ENCODE data around the gene KPNB1. TPM values are rescaled to one million over a fixed set of nuclear protein-coding genes. Genes with fewer than 3 reads are reported as not detected.

The KPNB1 gene
- polyA plus RNA-seq, 2 of the 4 experiments (the other 2 are of a cell fraction), result 315 to 358 TPM

DNA sequence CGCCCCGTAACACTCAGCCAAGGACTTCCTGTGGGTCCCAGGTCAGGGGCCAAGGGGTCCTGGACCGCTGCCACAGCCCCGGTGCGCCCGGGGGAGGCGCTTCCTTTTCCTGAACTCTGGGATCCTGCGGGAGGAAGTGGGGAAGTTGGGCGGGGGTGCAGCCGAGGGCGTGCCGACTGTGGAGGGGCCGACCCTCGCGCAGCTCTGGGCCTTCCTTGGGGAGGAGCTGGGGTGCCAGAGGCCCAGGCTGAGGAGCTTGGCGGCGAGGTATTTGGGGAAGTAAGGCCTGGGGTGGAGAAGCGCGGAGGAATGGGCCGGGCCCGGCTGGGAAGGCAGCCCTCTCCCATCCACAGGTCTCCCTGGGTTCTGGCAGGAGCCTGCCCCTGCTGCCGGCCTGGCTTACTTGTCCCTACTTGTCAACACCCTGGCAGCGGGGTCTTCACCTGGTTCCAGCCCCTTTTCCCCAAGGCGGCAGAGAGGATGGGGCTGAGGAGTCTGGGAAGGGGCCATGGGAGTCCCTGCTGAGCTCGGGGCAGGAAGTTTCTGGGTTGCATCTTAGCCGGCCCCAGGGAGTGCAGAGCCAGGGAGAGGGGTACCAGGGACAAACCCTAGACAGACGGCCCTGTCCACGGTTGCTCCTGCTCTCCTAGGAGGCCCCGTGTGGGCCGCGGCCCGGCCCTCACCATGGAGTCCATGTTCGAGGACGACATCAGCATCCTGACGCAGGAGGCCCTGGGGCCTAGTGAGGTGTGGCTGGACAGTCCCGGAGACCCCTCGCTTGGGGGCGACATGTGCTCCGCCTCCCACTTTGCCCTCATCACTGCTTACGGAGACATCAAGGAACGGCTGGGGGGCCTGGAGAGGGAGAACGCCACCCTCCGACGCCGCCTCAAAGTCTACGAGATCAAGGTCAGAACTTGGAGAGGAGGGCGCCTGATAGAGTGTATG, 46.0 kb downstream of the KPNB1 start:
- no peak for FAIRE-seq
- CTCF ChIA-PET, result interaction anchor here (1.0 to 7.3 kb wide), 5 partner anchors 9 to 106 kb away, joined by 3 to 130 read pairs (median 20); no protein-coding TSS in a partner anchor
- H3K4me3 ChIP-seq, result no peak overlapping the region
- no peak for TF ChIP-seq GATA3 (IDR thresholded peaks at IDR 0.05; ENCODE audit: borderline replicate concordance)
- TF ChIP-seq RARB (CRISPR knock-in tag; IDR thresholded peaks at IDR 0.05), result no peak
- TF ChIP-seq MYC (IDR thresholded peaks at IDR 0.05; ENCODE audit: borderline replicate concordance, low read length), result no peak
- TF ChIP-seq USF2 (IDR thresholded peaks at IDR 0.05), result no peak
- TF ChIP-seq HDAC2 (IDR thresholded peaks at IDR 0.05), result no peak
- TF ChIP-seq BHLHE40 (IDR thresholded peaks at IDR 0.05; ENCODE audit: low read depth, low read length), result no peak
- no peak for TF ChIP-seq SMC3 (IDR thresholded peaks at IDR 0.05)
- no peak for TF ChIP-seq HOXB13 (CRISPR knock-in tag; IDR thresholded peaks at IDR 0.05; ENCODE audit: low read depth)
- TF ChIP-seq NPAS2 (CRISPR knock-in tag; IDR thresholded peaks at IDR 0.05; ENCODE audit: borderline replicate concordance), result no peak
- no peak for TF ChIP-seq TP53 (CRISPR knock-in tag; IDR thresholded peaks at IDR 0.05)
- no peak overlapping the region for H3K27ac ChIP-seq
- POLR2A ChIA-PET, result interaction anchor here (0.7 kb wide), 1 partner anchor 12 kb away, joined by 3 read pairs; no protein-coding TSS in a partner anchor
- H3K4me2 ChIP-seq, result no peak overlapping the region
- no peaks in the 10 kb centered on the region for H3K9me3 ChIP-seq
- WGBS (ENCODE audit: missing lambda C conversion rate), result 97% methylated on average over 45 of the region's 47 CpGs
- no peak for DNase-seq (ENCODE audit: low read depth in 1 of 2, low spot score in 1 of 2)
- no peak for ATAC-seq
- H3K4me1 ChIP-seq, result peaks cover 13% of the 10 kb centered on the region

- no peak overlapping the region for H3K4me2 ChIP-seq
- no peak overlapping the region for H3K27ac ChIP-seq
- POLR2A ChIA-PET, result no interaction called here
- CTCF ChIA-PET, result interaction anchor here (0.9 to 7.3 kb wide), 23 partner anchors 9 to 208 kb away, joined by 3 to 130 read pairs (median 6); partner anchors contain the start of gene TBX21
- no peaks in the 10 kb centered on the region for H3K9me3 ChIP-seq
- TF ChIP-seq CEBPB (IDR thresholded peaks at IDR 0.05) (no peak), HDAC2 (IDR thresholded peaks at IDR 0.05) (no peak), FOSB (CRISPR knock-in tag; IDR thresholded peaks at IDR 0.05) (no peak), KDM5A (IDR thresholded peaks at IDR 0.05) (no peak), ZFP36 (IDR thresholded peaks at IDR 0.05; ENCODE audit: borderline replicate concordance, partially characterized antibody) (peak; percentile 21)
- H3K4me1 ChIP-seq, result peaks cover 13% of the 10 kb centered on the region
- FAIRE-seq, result no peak
- no peak overlapping the region for H3K4me3 ChIP-seq
- no peak for DNase-seq (ENCODE audit: low read depth in 1 of 2, low spot score in 1 of 2)
- 77% methylated on average over 11 of the region's 11 CpGs for WGBS (ENCODE audit: missing lambda C conversion rate)
- 0 out of 6 replicates have a peak, but pooled peaks of 1 of the 2 experiments have one; percentile 2 for ATAC-seq
Measured at GRCh38 chr17:47696717-47697642, 47.3 kb downstream of the KPNB1 start.

DNA sequence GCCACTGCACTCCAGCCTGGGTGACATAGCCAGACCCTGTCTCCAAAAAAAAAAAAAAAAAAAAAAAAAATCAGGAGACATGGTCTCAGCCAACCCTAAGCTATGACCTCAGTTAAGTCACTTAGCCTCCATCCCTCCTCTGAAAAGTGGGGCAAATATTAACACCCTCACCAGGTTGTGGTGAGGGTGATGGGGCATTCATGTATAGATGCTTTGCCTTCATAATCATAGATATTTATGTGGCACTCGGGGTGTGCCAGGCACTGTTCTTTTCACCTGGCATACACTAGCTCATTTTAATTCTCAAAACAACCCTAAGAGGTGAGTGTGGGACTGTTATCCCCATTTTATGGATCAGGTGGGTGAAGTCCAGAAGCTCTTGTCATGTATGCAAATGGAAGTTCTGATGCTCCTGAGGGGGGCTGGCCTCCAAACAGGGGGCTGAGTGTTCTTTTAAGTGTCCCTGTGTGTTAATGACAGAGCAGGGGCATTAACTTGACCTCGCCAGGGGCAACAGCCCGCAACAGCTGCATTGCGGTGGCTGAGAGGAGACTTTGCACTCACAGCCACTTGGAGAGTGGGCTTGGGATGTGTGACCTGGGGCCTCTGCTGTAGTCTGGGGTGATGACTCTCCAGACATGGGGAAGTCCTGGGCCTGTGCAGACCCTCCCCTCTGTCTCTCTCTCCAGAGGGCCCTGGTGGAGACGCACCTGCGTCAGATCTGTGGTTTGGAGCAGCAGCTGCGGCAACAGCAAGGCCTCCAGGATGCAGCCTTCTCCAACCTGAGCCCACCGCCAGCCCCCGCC, 48.4 kb downstream of the KPNB1 start:
- TF ChIP-seq ZSCAN20 (CRISPR knock-in tag; IDR thresholded peaks at IDR 0.05), result no peak
- TF ChIP-seq MAX (IDR thresholded peaks at IDR 0.05), result no peak
- TF ChIP-seq ATOH8 (CRISPR knock-in tag; IDR thresholded peaks at IDR 0.05; ENCODE audit: low read depth), result no peak
- no peak for TF ChIP-seq KDM1A (IDR thresholded peaks at IDR 0.05; ENCODE audit: low read depth)
- TF ChIP-seq MAZ (IDR thresholded peaks at IDR 0.05; ENCODE audit: borderline replicate concordance, low read depth, low read length), result no peak
- TF ChIP-seq BHLHE40 (IDR thresholded peaks at IDR 0.05; ENCODE audit: low read depth, low read length), result no peak
- TF ChIP-seq GATA3 (IDR thresholded peaks at IDR 0.05; ENCODE audit: borderline replicate concordance), result no peak
- no peak for TF ChIP-seq NPAS2 (CRISPR knock-in tag; IDR thresholded peaks at IDR 0.05; ENCODE audit: borderline replicate concordance)
- TF ChIP-seq TP53 (CRISPR knock-in tag; IDR thresholded peaks at IDR 0.05), result no peak
- TF ChIP-seq EHMT2 (IDR thresholded peaks at IDR 0.05; ENCODE audit: low read depth), result no peak
- TF ChIP-seq PHF8 (IDR thresholded peaks at IDR 0.05; ENCODE audit: borderline replicate concordance, low read depth), result no peak
- no peak for TF ChIP-seq POLR2AphosphoS2 (conservative IDR thresholded peaks at IDR 0.05; ENCODE audit: low read length)
- no peak for TF ChIP-seq CEBPB (IDR thresholded peaks at IDR 0.05)
- no peak for TF ChIP-seq CBX2 (IDR thresholded peaks at IDR 0.05; ENCODE audit: borderline replicate concordance, low read depth)
- Histone ChIP-seq H3K4me3 (no peak overlapping the region), H3K9me3 (no peaks in the 10 kb centered on the region), H3K4me1 (peaks cover 8% of the 10 kb centered on the region), H3K27ac (no peak overlapping the region), H3K4me2 (no peak overlapping the region)
- ATAC-seq (no peak), DNase-seq (ENCODE audit: low read depth in 1 of 2, low spot score in 1 of 2) (no peak), FAIRE-seq (no peak)
- ChIA-PET CTCF (interaction anchor here (0.6 to 7.3 kb wide), 45 partner anchors 7 to 734 kb away, joined by 3 to 130 read pairs (median 5); partner anchors contain the start of genes KPNB1, PNPO and TBX21), POLR2A (no interaction called here)
- WGBS (ENCODE audit: missing lambda C conversion rate), result 69% methylated on average over 8 of the region's 9 CpGs

Data from A549 (cell line).